T-helper 1 cell treated with Interleukin-12 subunit alpha and Interleukin-12 subunit beta and Interleukin-4 antibody, amounts not matched to agents 30 ng/mL and 1 ng/mL, for 36 hours (primary cell): ENCODE results near the gene PCARE. TPM values are rescaled to one million over a fixed set of nuclear protein-coding genes. Genes with fewer than 3 reads are reported as not detected.

ENCODE experiments used
- intact Hi-C: fragments of 100-400 bp; cut with micrococcal nuclease; formaldehyde crosslinking; loops from one replicate; pipeline ENCODE4 v1.15.1; 2024
- total RNA-seq: library from RNA; stranded (reverse); gene quantifications from 2 replicates; pipeline ENCODE4 v1.2.3, GENCODE V29; 2022

Gene PCARE
- total RNA-seq, 1 donor from 2014 or later, result not detected

DNA sequence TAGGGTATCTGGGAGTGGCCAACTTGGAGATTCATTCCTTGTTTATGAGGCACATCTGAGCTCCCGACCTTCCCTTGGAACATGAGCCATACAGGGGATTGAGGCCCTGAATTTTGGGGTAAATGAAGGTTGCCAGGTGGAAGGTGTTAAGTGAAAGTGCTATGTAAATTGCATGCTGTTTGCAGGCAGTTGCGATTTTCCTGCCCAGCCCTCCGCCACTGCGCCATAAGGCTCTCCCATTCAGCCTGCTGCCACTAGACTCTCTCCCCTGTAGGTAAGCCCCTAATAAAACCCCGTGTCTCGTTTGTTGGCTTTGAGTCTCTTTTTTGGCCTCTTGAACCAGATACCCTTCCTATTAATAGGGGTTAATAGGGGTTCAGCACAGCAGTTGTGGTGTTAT, 33.8 kb downstream of the PCARE start:
- intact Hi-C loops, result no loop called here

DNA sequence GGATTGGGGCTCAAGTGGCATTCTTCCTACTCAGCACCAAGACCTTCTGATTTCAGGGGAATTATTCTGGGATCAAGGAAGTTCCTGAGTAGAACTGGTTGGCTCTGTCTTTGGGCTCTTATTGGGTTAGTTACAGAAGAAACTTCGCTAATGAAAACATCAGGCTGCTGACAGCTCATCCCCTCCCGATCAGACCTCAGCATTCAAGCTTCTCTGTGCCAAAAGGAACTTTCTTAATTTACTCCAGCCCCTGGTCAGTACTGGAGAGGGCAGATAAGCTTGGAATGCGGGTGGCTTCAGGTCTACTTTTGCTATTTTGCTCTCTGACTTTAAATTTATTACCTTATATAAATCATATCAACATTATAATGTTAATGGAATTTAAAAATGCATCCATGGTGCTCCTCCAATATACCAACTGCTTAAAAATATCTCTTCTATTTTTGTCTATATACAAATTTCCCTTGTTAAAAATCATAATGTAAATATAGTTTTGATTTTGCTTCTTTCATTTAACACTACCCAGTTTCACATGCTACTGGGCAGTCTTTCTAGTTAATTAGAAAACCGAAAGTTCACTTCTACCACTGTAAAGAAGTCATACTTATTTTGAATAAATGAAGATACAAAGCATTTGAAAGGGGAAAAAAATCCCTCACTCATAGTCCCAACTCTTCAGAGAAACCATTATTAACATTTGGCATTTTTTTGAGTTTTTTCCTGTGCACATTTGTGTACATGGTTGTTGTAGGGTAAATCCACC, 34.4 kb downstream of the PCARE start:
- intact Hi-C loops, result no loop called here

GRCh38 chr2:29035016-29035745, 39.1 kb downstream of the PCARE start:
- intact Hi-C loops, result no loop called here

DNA sequence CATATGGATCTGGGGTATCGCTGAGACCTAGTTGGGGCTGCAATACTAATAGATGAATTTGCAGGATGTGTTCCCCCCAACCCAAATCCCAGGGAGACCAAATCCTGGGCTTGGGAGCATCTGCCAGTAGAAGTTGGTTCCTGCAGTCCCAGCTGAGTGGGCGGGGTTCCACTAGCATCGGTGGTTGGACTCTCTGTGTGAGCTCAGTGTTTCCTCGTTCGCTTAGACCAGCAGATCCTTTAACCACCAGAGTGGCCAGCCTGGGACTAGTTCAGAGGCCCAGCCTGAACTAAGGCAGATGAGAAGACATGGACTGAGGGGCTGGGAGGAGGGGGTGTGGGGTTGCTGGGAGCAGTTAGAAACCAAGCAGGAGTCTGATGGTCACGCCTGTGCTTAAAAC, 40.7 kb downstream of the PCARE start:
- intact Hi-C loops, result no loop called here

GRCh38 chr2:29033172-29033571, 41.2 kb downstream of the PCARE start:
- intact Hi-C loops, result no loop called here

DNA sequence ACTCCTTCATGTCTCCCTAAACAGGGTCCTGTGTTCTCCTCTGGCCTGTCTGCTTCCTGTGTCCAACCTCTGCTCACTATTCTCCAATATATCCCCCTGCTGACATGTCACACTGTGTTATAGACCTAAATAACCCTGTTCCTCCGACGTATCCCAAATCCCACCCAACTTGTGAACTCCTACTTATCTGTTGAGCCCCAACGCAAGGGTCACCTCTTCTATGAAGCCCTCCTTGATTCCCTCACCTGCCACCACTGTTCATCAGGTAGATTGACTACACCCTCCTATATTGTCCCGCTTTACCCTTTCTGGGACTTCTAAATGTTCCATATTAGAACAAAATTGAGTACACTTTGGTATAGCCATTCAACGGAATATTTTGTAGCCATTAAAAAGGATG, 42.1 kb downstream of the PCARE start:
- intact Hi-C loops, result no loop called here

GRCh38 chr2:29031046-29031445, 43.3 kb downstream of the PCARE start:
- intact Hi-C loops, result no loop called here

GRCh38 chr2:29025711-29026110, 48.6 kb downstream of the PCARE start:
- intact Hi-C loops, result no loop called here

GRCh38 chr2:29024882-29025430, 49.4 kb downstream of the PCARE start:
- intact Hi-C loops, result no loop called here

DNA sequence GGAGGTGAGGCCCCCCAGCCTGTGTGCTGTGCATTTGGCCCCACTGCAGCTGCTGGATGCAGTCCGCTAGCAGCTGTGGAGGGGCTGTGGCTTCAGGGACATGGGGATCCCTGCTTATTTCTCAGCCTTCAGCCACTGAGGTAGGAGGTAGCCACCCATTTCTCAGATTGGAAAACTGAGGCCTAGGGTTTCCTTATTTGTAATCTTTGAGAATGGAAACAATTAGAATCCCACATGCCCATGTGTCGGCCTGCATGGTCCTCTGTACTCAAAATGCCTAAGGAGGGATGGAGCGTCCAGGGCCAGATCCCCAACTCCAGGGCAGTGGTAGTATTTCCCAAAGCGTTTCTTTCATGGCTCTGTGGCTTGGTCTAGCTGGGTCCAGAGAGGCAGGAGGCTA, 51.1 kb downstream of the PCARE start:
- intact Hi-C loops, result no loop called here

- intact Hi-C loops, result no loop called here
Measured at GRCh38 chr2:29022679-29023078, 51.6 kb downstream of the PCARE start.

- intact Hi-C loops, result no loop called here
Measured at GRCh38 chr2:29021886-29022285, 52.4 kb downstream of the PCARE start.

GRCh38 chr2:29017716-29018435, 56.4 kb downstream of the PCARE start:
- intact Hi-C loops, result loop anchor here (10.0 kb wide), 1 partner anchor 1127 kb away; the partner anchor contains the start of gene YPEL5

- intact Hi-C loops, result loop anchor here (10.0 kb wide), 1 partner anchor 1128 kb away; the partner anchor contains the start of gene YPEL5
Measured at GRCh38 chr2:29016504-29016903, 57.8 kb downstream of the PCARE start.

DNA sequence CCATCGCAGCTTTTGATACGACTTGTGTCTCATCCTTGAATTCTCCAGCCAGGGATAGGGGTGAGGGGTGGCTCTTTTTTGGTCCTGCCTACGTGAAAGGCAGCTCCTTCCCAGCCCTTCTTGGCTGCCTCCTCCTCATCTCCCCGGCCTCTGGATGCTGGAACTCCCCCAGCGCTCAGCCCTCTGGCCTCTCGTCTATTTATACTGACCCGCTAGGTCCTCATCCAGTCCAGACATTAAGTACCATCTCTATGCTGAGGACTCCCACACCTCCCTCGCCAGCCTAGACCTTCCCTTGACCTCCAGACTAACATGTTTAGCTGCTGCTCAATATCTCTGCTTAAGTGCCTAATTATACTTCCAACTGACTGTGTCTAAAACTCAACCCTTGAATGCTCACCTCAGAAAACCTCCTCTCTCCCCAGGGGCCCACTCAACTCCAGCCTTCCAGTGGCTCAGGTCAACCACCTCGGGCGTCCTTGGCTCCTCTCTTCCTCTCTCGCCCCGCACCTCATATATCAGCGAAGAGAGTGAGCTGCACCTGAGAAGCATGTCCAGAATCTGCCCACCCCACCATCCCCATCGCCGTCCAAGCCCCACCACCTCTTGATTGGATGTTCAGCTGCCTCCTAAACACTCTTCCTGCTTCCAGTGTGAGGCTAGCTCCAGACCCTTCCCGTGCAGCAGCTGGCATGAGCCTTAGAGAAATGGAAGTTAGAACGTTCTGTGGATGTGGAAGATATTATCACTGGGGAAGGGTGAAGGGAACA, 58.4 kb downstream of the PCARE start:
- intact Hi-C loops, result loop anchor here (1.0 to 10.0 kb wide), 6 partner anchors 51 to 1129 kb away; partner anchors contain the start of genes TRMT61B, WDR43 and YPEL5

- intact Hi-C loops, result loop anchor here (1.0 to 10.0 kb wide), 11 partner anchors 15 to 1130 kb away; partner anchors contain the start of genes TRMT61B, WDR43 and YPEL5
Measured at GRCh38 chr2:29014811-29015421, 59.4 kb downstream of the PCARE start.

- intact Hi-C loops, result loop anchor here (1.0 to 10.0 kb wide), 10 partner anchors 14 to 1130 kb away; partner anchors contain the start of genes TRMT61B, WDR43 and YPEL5
Measured at GRCh38 chr2:29014331-29014730, 60.0 kb downstream of the PCARE start.

- intact Hi-C loops, result loop anchor here (5.0 to 10.0 kb wide), 2 partner anchors 304 to 1132 kb away; partner anchors contain the start of gene YPEL5
Measured at GRCh38 chr2:29013057-29013780, 61.1 kb downstream of the PCARE start.

- intact Hi-C loops, result loop anchor here (5.0 to 10.0 kb wide), 2 partner anchors 305 to 1133 kb away; partner anchors contain the start of gene YPEL5
Measured at GRCh38 chr2:29012211-29012681, 62.1 kb downstream of the PCARE start.
